ENCODE measurements around the gene TOX3.

DNA sequence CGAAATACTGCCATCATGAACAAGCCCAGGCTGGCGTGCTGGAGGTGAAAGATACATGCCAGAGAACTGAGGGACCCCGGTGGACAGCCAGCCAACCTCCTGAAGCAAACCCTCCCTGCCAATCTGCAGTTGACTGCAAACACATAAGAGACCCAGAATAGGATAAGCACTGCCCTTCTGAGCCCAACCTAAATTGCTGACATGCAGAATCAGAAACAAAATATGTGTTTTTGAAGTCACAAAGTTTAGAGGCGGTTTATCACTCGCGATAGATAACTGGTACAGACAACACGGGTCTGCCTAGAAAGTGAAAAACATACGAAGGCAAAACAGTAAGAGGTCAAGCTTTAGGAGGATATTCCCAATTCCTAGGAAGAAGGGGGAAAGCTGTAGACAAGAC is 14.6 kb downstream of the TOX3 start:
- TF ChIP-seq RAD21 (IDR thresholded peaks at IDR 0.05 in 1 of 2, conservative IDR thresholded peaks at IDR 0.05 in 1 of 2; ENCODE audit: low read depth in 2 of 2, low read length in 2 of 2): no peak
- no peak for TF ChIP-seq NANOG (IDR thresholded peaks at IDR 0.05; ENCODE audit: insufficient read depth, low read depth, low read length, poor library complexity, severe bottlenecking)
- TF ChIP-seq MAFK (IDR thresholded peaks at IDR 0.05; ENCODE audit: low read depth, low read length): no peak
- no peak for TF ChIP-seq BACH1 (IDR thresholded peaks at IDR 0.05; ENCODE audit: low read length)
- TF ChIP-seq TCF12 (IDR thresholded peaks at IDR 0.05; ENCODE audit: low read depth, low read length): no peak
- TF ChIP-seq JUN (IDR thresholded peaks at IDR 0.05; ENCODE audit: low read depth, low read length): no peak

Measured in H1 (cell line).